D721Med (cell line): Measurements from ENCODE around the gene PSMF1.

Experiments used
- DNase-seq: peaks from one replicate; pipeline ENCODE4 v3.0.0; 2011; ENCODE audit warnings: low spot score; ENCODE audit not compliant: insufficient read length
- FAIRE-seq: peaks from 2 replicates; lab custom pipeline; 2011; peaks lifted over from hg19 to GRCh38; lab: Jason Lieb, UNC
- CTCF ChIP-seq: IDR thresholded peaks from 2 replicates; pipeline ENCODE4 v1.5.1; 2012; ENCODE audit warnings: mild to moderate bottlenecking, control low read depth; ENCODE audit not compliant: insufficient read depth; ENCODE audit errors: missing control alignments

PSMF1 gene

GRCh38 chr20:1160991-1161390 is 42.6 kb downstream of the PSMF1 start:
- DNase-seq, result no peak
- no peak for FAIRE-seq
- TF ChIP-seq CTCF, result no peak

GRCh38 chr20:1163105-1163504 is 44.7 kb downstream of the PSMF1 start:
- TF ChIP-seq CTCF, result no peak
- no peak for FAIRE-seq

GRCh38 chr20:1163653-1164052 is 45.3 kb downstream of the PSMF1 start:
- FAIRE-seq (no peak), DNase-seq (no peak)
- no peak for TF ChIP-seq CTCF

More at GRCh38 chr20:1163105-1163504, 44.7 kb downstream of the PSMF1 start:
- DNase-seq, result no peak

DNA sequence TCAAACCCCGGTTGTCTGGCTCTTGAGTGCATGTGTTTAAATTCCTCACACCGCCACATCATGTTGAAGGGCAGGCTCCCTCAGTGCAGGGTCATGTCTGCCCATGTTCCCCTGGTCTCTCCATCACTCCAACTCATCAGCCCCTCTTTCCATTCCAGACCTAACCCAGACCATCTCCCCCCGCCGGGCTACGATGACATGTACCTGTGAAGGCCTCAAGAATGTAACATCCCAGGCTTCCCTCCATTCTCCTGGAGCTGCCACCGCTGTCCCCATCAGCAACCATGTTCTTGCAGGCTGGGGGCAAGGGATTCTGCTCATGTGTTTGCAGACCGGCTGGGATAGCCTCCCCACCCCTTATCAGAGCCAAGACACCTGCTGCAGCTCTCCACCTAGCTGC is 46.5 kb downstream of the PSMF1 start:
- TF ChIP-seq CTCF, result no peak
- FAIRE-seq (no peak), DNase-seq (no peak)

GRCh38 chr20:1165521-1165920 is 47.1 kb downstream of the PSMF1 start:
- FAIRE-seq (no peak), DNase-seq (no peak)
- no peak for TF ChIP-seq CTCF

DNA sequence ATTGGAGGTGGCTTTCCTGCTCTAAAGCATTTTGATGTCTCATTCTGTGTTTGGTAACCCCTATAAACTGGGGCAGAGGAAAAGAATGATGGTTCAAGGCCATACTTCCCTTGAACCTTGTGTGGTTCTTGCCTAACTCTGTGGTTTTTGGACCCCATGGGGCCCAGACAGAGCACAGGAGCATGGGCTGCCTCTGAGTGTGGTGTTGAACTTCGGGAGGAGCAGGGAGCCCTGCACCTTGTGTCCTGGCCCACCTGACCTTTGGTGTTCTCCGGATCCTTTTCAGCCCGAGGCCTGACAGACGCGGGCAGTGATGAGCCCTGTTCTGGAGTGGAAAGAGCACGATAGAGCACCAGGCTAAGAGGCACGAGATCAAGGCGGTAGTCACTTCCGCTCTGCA is 47.5 kb downstream of the PSMF1 start:
- FAIRE-seq, result no peak
- no peak for TF ChIP-seq CTCF
- DNase-seq, result no peak

DNA sequence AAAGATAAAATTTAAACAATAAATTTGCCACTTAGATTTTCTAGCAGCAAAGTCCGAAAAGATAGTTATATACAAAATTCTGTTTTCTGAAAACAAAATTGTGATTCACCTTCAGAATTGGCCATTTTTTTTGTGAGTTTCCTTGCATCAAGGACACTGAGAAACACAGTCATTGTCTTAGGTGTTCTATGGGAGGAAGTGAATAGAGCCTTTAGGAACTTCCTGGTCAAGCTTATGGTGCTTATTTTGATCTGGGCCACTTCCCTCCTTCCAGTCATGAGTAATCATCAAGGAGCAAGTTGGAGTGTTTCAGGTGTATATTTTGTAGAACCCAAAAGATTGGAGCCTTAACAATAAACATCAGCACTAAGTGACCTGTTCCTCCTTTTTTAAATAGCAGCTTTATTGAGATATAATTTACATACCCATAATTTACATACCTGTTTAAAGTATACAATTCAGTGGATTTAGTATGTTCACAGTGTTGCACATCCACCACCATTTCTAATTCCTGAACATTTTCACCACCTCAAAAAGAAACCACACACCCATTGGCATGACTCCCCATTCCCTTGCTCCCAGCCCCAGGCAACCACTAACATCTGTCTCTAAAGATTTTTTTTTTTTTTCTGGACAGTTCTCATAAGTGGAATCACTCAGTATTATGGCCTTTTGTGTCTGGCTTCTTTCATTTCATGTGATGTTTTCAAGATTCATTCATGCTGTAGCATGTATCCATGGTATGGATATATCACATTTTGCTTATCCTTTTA is 48.7 kb downstream of the PSMF1 start:
- TF ChIP-seq CTCF, result no peak
- no peak for FAIRE-seq

More for the DNA sequence above, 48.7 kb downstream of the PSMF1 start:
- no peak for DNase-seq
